Testis (tissue), 2 donors: ENCODE results near the gene NUDT14.

Experiments
- POLR2A ChIP-seq: fragments of 450-650 bp; IDR thresholded peaks from one replicate; pipeline ENCODE4 v1.6.1; 2017; ENCODE audit warnings: antibody characterized with exemption, mild to moderate bottlenecking, moderate library complexity
- TF ChIP-seq, protein P1 (sequence below), 3 experiments: fragments of 450-650 bp in 2 of 3; fragments of 200-600 bp in 1 of 3; sonication (generic) in 1 of 3; IDR thresholded peaks; one replicate each; pipeline ENCODE4 v1.5.1; 2016 to 2019; ENCODE audit warnings: antibody characterized with exemption in 3 of 3, mild to moderate bottlenecking in 2 of 3, moderate library complexity in 1 of 3

DNA sequence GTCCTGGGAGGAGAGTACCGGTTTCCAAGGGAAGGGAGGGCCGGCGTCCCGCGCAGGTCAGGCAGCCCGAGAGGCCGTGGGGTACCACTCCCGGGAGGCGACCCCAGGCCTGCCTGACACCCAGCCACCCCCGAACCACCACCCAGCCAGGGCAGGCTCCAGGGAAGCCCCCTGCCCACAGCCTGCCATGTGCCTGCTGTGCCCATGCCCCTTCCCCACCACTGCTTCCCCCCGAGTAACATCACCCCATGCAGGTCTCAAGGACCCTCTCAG is 2.3 kb downstream of the NUDT14 start:
- TF ChIP-seq, protein P1, sequence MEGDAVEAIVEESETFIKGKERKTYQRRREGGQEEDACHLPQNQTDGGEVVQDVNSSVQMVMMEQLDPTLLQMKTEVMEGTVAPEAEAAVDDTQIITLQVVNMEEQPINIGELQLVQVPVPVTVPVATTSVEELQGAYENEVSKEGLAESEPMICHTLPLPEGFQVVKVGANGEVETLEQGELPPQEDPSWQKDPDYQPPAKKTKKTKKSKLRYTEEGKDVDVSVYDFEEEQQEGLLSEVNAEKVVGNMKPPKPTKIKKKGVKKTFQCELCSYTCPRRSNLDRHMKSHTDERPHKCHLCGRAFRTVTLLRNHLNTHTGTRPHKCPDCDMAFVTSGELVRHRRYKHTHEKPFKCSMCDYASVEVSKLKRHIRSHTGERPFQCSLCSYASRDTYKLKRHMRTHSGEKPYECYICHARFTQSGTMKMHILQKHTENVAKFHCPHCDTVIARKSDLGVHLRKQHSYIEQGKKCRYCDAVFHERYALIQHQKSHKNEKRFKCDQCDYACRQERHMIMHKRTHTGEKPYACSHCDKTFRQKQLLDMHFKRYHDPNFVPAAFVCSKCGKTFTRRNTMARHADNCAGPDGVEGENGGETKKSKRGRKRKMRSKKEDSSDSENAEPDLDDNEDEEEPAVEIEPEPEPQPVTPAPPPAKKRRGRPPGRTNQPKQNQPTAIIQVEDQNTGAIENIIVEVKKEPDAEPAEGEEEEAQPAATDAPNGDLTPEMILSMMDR (IDR thresholded peaks at IDR 0.05) = no peak
- no peak for TF ChIP-seq POLR2A
